Stimulated activated CD8-positive, alpha-beta memory T cell treated with anti-CD3 and anti-CD28 coated beads, Interleukin-2, amount 100 ng/mL, for 48 hours (primary cell): Measurements from ENCODE around the gene METTL4.
"Not testable (repeated sequence)": the region's sequence is repeated elsewhere in the genome, so short reads cannot be mapped to it uniquely, and the experiment has no call there.

Experiments used
- DNase-seq, 2 donors: peaks; one replicate each; pipeline ENCODE4 v3.0.0-alpha.2; 2020; ENCODE audit warnings: low read depth in 2 of 2

The METTL4 gene

GRCh38 chr18:2559249-2559648, 12.1 kb downstream of the METTL4 start:
- no peak for DNase-seq

GRCh38 chr18:2557536-2557935, 13.8 kb downstream of the METTL4 start:
- DNase-seq, result no peak

GRCh38 chr18:2555895-2556294, 15.4 kb downstream of the METTL4 start:
- no peak for DNase-seq

GRCh38 chr18:2554696-2555095, 16.6 kb downstream of the METTL4 start:
- no peak for DNase-seq

- DNase-seq, result no peak
Measured at GRCh38 chr18:2551425-2551824, 19.9 kb downstream of the METTL4 start.

- no peak for DNase-seq
Measured at GRCh38 chr18:2549462-2549861, 21.8 kb downstream of the METTL4 start.

GRCh38 chr18:2547477-2548087, 23.7 kb downstream of the METTL4 start:
- no peak for DNase-seq

- DNase-seq, result no peak
Measured at GRCh38 chr18:2545155-2545554, 26.1 kb downstream of the METTL4 start.

GRCh38 chr18:2541925-2542563, 29.3 kb downstream of the METTL4 start:
- not testable (repeated sequence) for DNase-seq

- no peak for DNase-seq
Measured at GRCh38 chr18:2540575-2540974, 30.7 kb downstream of the METTL4 start.

- no peak for DNase-seq
Measured at GRCh38 chr18:2538844-2539243, 32.5 kb downstream of the METTL4 start.

GRCh38 chr18:2538236-2538635, 33.1 kb downstream of the METTL4 start:
- no peak for DNase-seq

- DNase-seq, result no peak
Measured at GRCh38 chr18:2537296-2537695, 34.0 kb downstream of the METTL4 start.

- no peak for DNase-seq
Measured at GRCh38 chr18:2536493-2536892, 34.8 kb downstream of the METTL4 start.

GRCh38 chr18:2536063-2536462, 35.2 kb downstream of the METTL4 start:
- no peak for DNase-seq

- no peak for DNase-seq
Measured at GRCh38 chr18:2535419-2535910, 35.8 kb downstream of the METTL4 start.

- DNase-seq, result no peak
Measured at GRCh38 chr18:2534906-2535305, 36.4 kb downstream of the METTL4 start.

- no peak for DNase-seq
Measured at GRCh38 chr18:2532797-2533196, 38.5 kb downstream of the METTL4 start.

- DNase-seq, result no peak
Measured at GRCh38 chr18:2531751-2532150, 39.6 kb downstream of the METTL4 start.

- no peak for DNase-seq
Measured at GRCh38 chr18:2529154-2529553, 42.2 kb downstream of the METTL4 start.

GRCh38 chr18:2526329-2526728, 45.0 kb downstream of the METTL4 start:
- no peak for DNase-seq

- DNase-seq, result not testable (repeated sequence)
Measured at GRCh38 chr18:2524794-2525198, 46.5 kb downstream of the METTL4 start.

- no peak for DNase-seq
Measured at GRCh38 chr18:2522112-2522511, 49.2 kb downstream of the METTL4 start.

- no peak for DNase-seq
Measured at GRCh38 chr18:2518473-2518872, 52.8 kb downstream of the METTL4 start.
